Colonic mucosa (tissue), 4 donors: ENCODE measurements around the gene PASD1. TPM values are rescaled to one million over a fixed set of nuclear protein-coding genes. Genes with fewer than 3 reads are reported as not detected.
A peak's percentile ranks its signal among the peaks of the same experiment; 100 is the strongest.

ENCODE experiments used
- DNase-seq: peaks from one replicate; pipeline ENCODE4 v3.0.0-alpha.2; 2020
- H3K27ac ChIP-seq: fragments of 200-600 bp; one replicate; pipeline ENCODE4 v1.8.0; 2021
- H3K27me3 ChIP-seq: fragments of 200-600 bp; one replicate; pipeline ENCODE4 v1.8.0; 2021
- H3K36me3 ChIP-seq: fragments of 200-600 bp; one replicate; pipeline ENCODE4 v1.8.0; 2021
- H3K4me1 ChIP-seq: fragments of 200-600 bp; one replicate; pipeline ENCODE4 v1.8.0; 2021; ENCODE audit warnings: mild to moderate bottlenecking
- H3K4me3 ChIP-seq: fragments of 200-600 bp; one replicate; pipeline ENCODE4 v1.8.0; 2021
- H3K9ac ChIP-seq, 2 donors: one replicate each; pipeline ENCODE4 v1.7.0; 2013; ENCODE audit warnings: control low read depth in 2 of 2, low read depth in 2 of 2, low read length in 2 of 2
- H3K9me3 ChIP-seq: fragments of 200-600 bp; one replicate; pipeline ENCODE4 v1.8.0; 2021
- intact Hi-C: fragments of 100-400 bp; cut with DNase I; formaldehyde crosslinking; loops from one replicate; pipeline ENCODE4 v1.14.1; 2022
- total RNA-seq, 2 donors: library from RNA; stranded (reverse); fragmentation: NEBNext Ultra II Directional in 1 of 2; extraction: Animal tissue kit (Norgen Biotek cat#: 25700) in 1 of 2; gene quantifications; one replicate each; pipeline ENCODE4 v1.2.1, GENCODE V29; 2021
- TF ChIP-seq, protein P1 (sequence below): fragments of 200-600 bp; IDR thresholded peaks from one replicate; pipeline ENCODE4 v1.8.0; 2022; ENCODE audit warnings: antibody characterized with exemption, mild to moderate bottlenecking
- donor health status: healthy.
- donor health status: DM: no; HTN: no; CAD: no.
- donor health status: DM: no; HTN: no; CAD: no.

The PASD1 gene
- total RNA-seq, 2 donors from 2014 or later = not detected

GRCh38 chrX:151679798-151680402 is 116.4 kb downstream of the PASD1 start:
- Histone ChIP-seq H3K27ac (no peak overlapping the region), H3K9ac (no peak overlapping the region), H3K4me3 (no peak overlapping the region), H3K4me1 (no peaks in the 10 kb centered on the region), H3K27me3 (no peaks in the 10 kb centered on the region), H3K9me3 (no peaks in the 10 kb centered on the region), H3K36me3 (no peaks in the 10 kb centered on the region)
- no peak for DNase-seq
- intact Hi-C loops = loop anchor here (2.0 kb wide), 1 partner anchor 527 kb away; no protein-coding TSS in a partner anchor
- TF ChIP-seq, protein P1, sequence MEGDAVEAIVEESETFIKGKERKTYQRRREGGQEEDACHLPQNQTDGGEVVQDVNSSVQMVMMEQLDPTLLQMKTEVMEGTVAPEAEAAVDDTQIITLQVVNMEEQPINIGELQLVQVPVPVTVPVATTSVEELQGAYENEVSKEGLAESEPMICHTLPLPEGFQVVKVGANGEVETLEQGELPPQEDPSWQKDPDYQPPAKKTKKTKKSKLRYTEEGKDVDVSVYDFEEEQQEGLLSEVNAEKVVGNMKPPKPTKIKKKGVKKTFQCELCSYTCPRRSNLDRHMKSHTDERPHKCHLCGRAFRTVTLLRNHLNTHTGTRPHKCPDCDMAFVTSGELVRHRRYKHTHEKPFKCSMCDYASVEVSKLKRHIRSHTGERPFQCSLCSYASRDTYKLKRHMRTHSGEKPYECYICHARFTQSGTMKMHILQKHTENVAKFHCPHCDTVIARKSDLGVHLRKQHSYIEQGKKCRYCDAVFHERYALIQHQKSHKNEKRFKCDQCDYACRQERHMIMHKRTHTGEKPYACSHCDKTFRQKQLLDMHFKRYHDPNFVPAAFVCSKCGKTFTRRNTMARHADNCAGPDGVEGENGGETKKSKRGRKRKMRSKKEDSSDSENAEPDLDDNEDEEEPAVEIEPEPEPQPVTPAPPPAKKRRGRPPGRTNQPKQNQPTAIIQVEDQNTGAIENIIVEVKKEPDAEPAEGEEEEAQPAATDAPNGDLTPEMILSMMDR = no peak

GRCh38 chrX:151680805-151681204 is 117.3 kb downstream of the PASD1 start:
- Histone ChIP-seq H3K27me3 (no peaks in the 10 kb centered on the region), H3K4me1 (no peaks in the 10 kb centered on the region), H3K9me3 (no peaks in the 10 kb centered on the region), H3K9ac (no peak overlapping the region), H3K36me3 (no peaks in the 10 kb centered on the region), H3K4me3 (no peak overlapping the region), H3K27ac (no peak overlapping the region)
- DNase-seq = peak; percentile 53
- intact Hi-C loops = loop anchor here (2.0 kb wide), 1 partner anchor 528 kb away; no protein-coding TSS in a partner anchor
- TF ChIP-seq, protein P1 = peak; percentile 42

- TF ChIP-seq, protein P1 = no peak
- H3K4me3 ChIP-seq = no peak overlapping the region
- no peaks in the 10 kb centered on the region for H3K9me3 ChIP-seq
- H3K27me3 ChIP-seq = no peaks in the 10 kb centered on the region
- intact Hi-C loops = no loop called here
- no peaks in the 10 kb centered on the region for H3K36me3 ChIP-seq
- no peak overlapping the region for H3K27ac ChIP-seq
- DNase-seq = no peak
- no peaks in the 10 kb centered on the region for H3K4me1 ChIP-seq
- no peak overlapping the region for H3K9ac ChIP-seq
Measured at GRCh38 chrX:151687635-151688034, 124.2 kb downstream of the PASD1 start.

GRCh38 chrX:151688695-151689094 is 125.2 kb downstream of the PASD1 start:
- intact Hi-C loops = no loop called here
- Histone ChIP-seq H3K36me3 (no peaks in the 10 kb centered on the region), H3K27ac (no peak overlapping the region), H3K9ac (no peak overlapping the region), H3K27me3 (no peaks in the 10 kb centered on the region), H3K9me3 (no peaks in the 10 kb centered on the region), H3K4me1 (no peaks in the 10 kb centered on the region), H3K4me3 (no peak overlapping the region)
- no peak for DNase-seq
- TF ChIP-seq, protein P1 = no peak

DNA sequence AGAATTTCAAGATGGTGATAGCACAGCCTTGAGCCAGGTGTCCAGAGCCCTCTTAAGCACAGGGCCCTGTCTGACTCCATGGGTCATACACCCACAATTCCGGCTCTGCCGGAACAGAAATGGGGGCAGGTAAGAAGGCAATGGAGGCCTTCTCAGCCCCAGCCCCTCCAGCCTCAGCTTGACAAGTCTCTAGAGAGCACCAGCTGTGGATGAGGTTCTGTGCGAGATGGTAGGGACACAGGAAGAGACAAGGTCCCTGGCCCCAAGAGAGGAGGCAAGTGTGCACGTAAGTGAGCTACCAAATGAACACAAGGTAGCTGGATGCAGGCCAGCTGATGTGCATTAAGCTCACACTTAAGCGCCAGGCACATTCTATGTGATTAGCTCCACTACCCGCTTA is 129.3 kb downstream of the PASD1 start:
- H3K27ac ChIP-seq = no peak overlapping the region
- intact Hi-C loops = no loop called here
- TF ChIP-seq, protein P1 = no peak
- no peak overlapping the region for H3K4me3 ChIP-seq
- DNase-seq = no peak
- no peaks in the 10 kb centered on the region for H3K4me1 ChIP-seq
- H3K9me3 ChIP-seq = no peaks in the 10 kb centered on the region
- H3K9ac ChIP-seq = no peak overlapping the region
- no peaks in the 10 kb centered on the region for H3K27me3 ChIP-seq
- no peaks in the 10 kb centered on the region for H3K36me3 ChIP-seq
